ENCODE results near the gene CPSF3. TPM values are rescaled to one million over a fixed set of nuclear protein-coding genes. Genes with fewer than 3 reads are reported as not detected.

The CPSF3 gene
- total RNA-seq, 4 donors from 2014 or later, result 20.5 to 48.5 (median 29.2) TPM

- Histone ChIP-seq H3K4me1 (peaks cover 4% of the 10 kb centered on the region), H3K36me3 (peaks cover 42% of the 10 kb centered on the region), H3K9me3 (no peaks in the 10 kb centered on the region), H3K4me3 (no peak overlapping the region), H3K27me3 (no peaks in the 10 kb centered on the region), H3K27ac (no peak overlapping the region)
- WGBS, result 81% methylated on average over 7 of the region's 8 CpGs
- no peak for DNase-seq (ENCODE audit: low spot score in 2 of 2)
- no peak for TF ChIP-seq EP300 (IDR thresholded peaks at IDR 0.05)
- no peak for TF ChIP-seq POLR2AphosphoS5 (IDR thresholded peaks at IDR 0.05)
- no peak for TF ChIP-seq CTCF (IDR thresholded peaks at IDR 0.05)
- no peak for TF ChIP-seq POLR2A (IDR thresholded peaks at IDR 0.05)
These were observed 16.1 kb upstream of the CPSF3 start for GRCh38 chr2:9407363-9407811.

GRCh38 chr2:9408641-9409151 lies 14.8 kb upstream of the CPSF3 start:
- Histone ChIP-seq H3K27me3 (no peaks in the 10 kb centered on the region), H3K36me3 (peaks cover 49% of the 10 kb centered on the region), H3K27ac (no peak overlapping the region), H3K9me3 (no peaks in the 10 kb centered on the region), H3K4me1 (peaks cover 4% of the 10 kb centered on the region), H3K4me3 (no peak overlapping the region)
- DNase-seq (ENCODE audit: low spot score in 2 of 2), result no peak
- TF ChIP-seq EP300 (IDR thresholded peaks at IDR 0.05) (no peak), CTCF (IDR thresholded peaks at IDR 0.05) (no peak), POLR2AphosphoS5 (IDR thresholded peaks at IDR 0.05) (no peak), POLR2A (IDR thresholded peaks at IDR 0.05) (no peak)
- 61% methylated on average over 9 of the region's 9 CpGs for WGBS

- Histone ChIP-seq H3K27me3 (no peaks in the 10 kb centered on the region), H3K4me1 (no peaks in the 10 kb centered on the region), H3K4me3 (no peak overlapping the region), H3K9me3 (no peaks in the 10 kb centered on the region), H3K36me3 (peaks cover 52% of the 10 kb centered on the region), H3K27ac (no peak overlapping the region)
- WGBS, result 96% methylated on average over 3 of the region's 3 CpGs
- TF ChIP-seq CTCF (IDR thresholded peaks at IDR 0.05) (no peak), POLR2A (IDR thresholded peaks at IDR 0.05) (no peak), EP300 (IDR thresholded peaks at IDR 0.05) (no peak), POLR2AphosphoS5 (IDR thresholded peaks at IDR 0.05) (no peak)
- no peak for DNase-seq (ENCODE audit: low spot score in 2 of 2)
These were observed 13.3 kb upstream of the CPSF3 start for GRCh38 chr2:9410108-9410507.

GRCh38 chr2:9412781-9413180 lies 10.7 kb upstream of the CPSF3 start:
- Histone ChIP-seq H3K9me3 (no peaks in the 10 kb centered on the region), H3K36me3 (peaks cover 48% of the 10 kb centered on the region), H3K4me1 (no peaks in the 10 kb centered on the region), H3K27ac (no peak overlapping the region), H3K27me3 (no peaks in the 10 kb centered on the region), H3K4me3 (no peak overlapping the region)
- DNase-seq (ENCODE audit: low spot score in 2 of 2), result no peak
- 84% methylated on average over 7 of the region's 7 CpGs for WGBS
- TF ChIP-seq POLR2AphosphoS5 (IDR thresholded peaks at IDR 0.05) (no peak), EP300 (IDR thresholded peaks at IDR 0.05) (no peak), POLR2A (IDR thresholded peaks at IDR 0.05) (no peak), CTCF (IDR thresholded peaks at IDR 0.05) (no peak)

- no peak overlapping the region for H3K27ac ChIP-seq
- H3K4me1 ChIP-seq, result peaks cover 1% of the 10 kb centered on the region
- WGBS, result 84% methylated on average over 15 of the region's 16 CpGs
- H3K27me3 ChIP-seq, result no peaks in the 10 kb centered on the region
- no peak for TF ChIP-seq POLR2AphosphoS5 (IDR thresholded peaks at IDR 0.05)
- no peak for TF ChIP-seq EP300 (IDR thresholded peaks at IDR 0.05)
- TF ChIP-seq CTCF (IDR thresholded peaks at IDR 0.05), result no peak
- no peak for TF ChIP-seq POLR2A (IDR thresholded peaks at IDR 0.05)
- no peak overlapping the region for H3K4me3 ChIP-seq
- H3K36me3 ChIP-seq, result peaks cover 37% of the 10 kb centered on the region
- no peak for DNase-seq (ENCODE audit: low spot score in 2 of 2)
- H3K9me3 ChIP-seq, result no peaks in the 10 kb centered on the region
These were observed 7.8 kb upstream of the CPSF3 start for GRCh38 chr2:9415516-9416169.

All from suprapubic skin (tissue), 4 donors.